Type B pancreatic cell (in vitro differentiated cells): ENCODE measurements around the gene DNAH17. TPM values are rescaled to one million over a fixed set of nuclear protein-coding genes. Genes with fewer than 3 reads are reported as not detected.

Experiments
- DNase-seq: peaks from one replicate; pipeline ENCODE4 v3.0.0; 2021; ENCODE audit warnings: mixed read lengths; ENCODE audit not compliant: unreplicated experiment; ENCODE audit errors: extremely low spot score
- H3K27ac Mint-ChIP-seq: 2 replicates; pipeline ENCODE4 v1.8.0; 2021; ENCODE audit warnings: mild to moderate bottlenecking, mixed read lengths
- H3K27me3 Mint-ChIP-seq: 2 replicates; pipeline ENCODE4 v1.8.0; 2021; ENCODE audit warnings: mixed read lengths
- H3K36me3 Mint-ChIP-seq: 2 replicates; pipeline ENCODE4 v1.8.0; 2021; ENCODE audit warnings: mixed read lengths
- H3K4me1 Mint-ChIP-seq: one replicate; pipeline ENCODE4 v1.8.0; 2021; ENCODE audit warnings: mixed read lengths; ENCODE audit not compliant: unreplicated experiment
- H3K4me3 Mint-ChIP-seq: 2 replicates; pipeline ENCODE4 v1.8.0; 2021; ENCODE audit warnings: mild to moderate bottlenecking, mixed read lengths
- H3K9me3 Mint-ChIP-seq: 2 replicates; pipeline ENCODE4 v1.8.0; 2021; ENCODE audit warnings: mixed read lengths
- total RNA-seq: library from RNA; stranded (reverse); gene quantifications from 2 replicates; pipeline ENCODE4 v1.2.1, GENCODE V29; 2021; ENCODE audit warnings: low replicate concordance
- TF ChIP-seq, protein P1 (sequence below): fragments of 200-600 bp; sonication (generic); conservative IDR thresholded peaks from 2 replicates; pipeline ENCODE4 v1.5.0; 2021; ENCODE audit warnings: antibody characterized with exemption, mild to moderate bottlenecking

DNAH17 gene
- total RNA-seq, 1 donor from 2014 or later, result 0.07 TPM

DNA sequence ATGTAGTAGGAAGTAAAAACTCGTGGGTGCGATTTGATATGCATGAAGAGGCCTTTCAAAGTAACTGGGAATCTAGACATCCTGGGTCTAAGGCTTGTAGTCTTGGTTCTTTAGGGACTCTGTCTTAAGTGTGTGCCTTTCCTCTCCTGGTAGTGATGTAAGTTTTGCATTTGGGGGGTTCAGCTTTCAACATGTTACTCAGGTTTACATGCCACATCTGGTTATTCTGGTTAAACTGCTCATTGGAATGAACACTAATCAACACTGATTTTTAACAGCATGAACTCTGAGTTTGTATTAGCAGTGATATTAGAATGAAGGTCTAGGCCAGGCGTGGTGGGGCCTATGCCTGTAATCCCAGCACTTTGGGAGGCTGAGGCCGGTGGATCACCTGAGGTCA is 183.6 kb downstream of the DNAH17 start:
- Mint-ChIP-seq H3K36me3 (peaks cover 12% of the 10 kb centered on the region), H3K4me1 (peaks cover 21% of the 10 kb centered on the region), H3K4me3 (peak overlapping the region; percentile 44), H3K27me3 (no peaks in the 10 kb centered on the region), H3K9me3 (no peaks in the 10 kb centered on the region), H3K27ac (peak overlapping the region; percentile 94)
- TF ChIP-seq, protein P1, sequence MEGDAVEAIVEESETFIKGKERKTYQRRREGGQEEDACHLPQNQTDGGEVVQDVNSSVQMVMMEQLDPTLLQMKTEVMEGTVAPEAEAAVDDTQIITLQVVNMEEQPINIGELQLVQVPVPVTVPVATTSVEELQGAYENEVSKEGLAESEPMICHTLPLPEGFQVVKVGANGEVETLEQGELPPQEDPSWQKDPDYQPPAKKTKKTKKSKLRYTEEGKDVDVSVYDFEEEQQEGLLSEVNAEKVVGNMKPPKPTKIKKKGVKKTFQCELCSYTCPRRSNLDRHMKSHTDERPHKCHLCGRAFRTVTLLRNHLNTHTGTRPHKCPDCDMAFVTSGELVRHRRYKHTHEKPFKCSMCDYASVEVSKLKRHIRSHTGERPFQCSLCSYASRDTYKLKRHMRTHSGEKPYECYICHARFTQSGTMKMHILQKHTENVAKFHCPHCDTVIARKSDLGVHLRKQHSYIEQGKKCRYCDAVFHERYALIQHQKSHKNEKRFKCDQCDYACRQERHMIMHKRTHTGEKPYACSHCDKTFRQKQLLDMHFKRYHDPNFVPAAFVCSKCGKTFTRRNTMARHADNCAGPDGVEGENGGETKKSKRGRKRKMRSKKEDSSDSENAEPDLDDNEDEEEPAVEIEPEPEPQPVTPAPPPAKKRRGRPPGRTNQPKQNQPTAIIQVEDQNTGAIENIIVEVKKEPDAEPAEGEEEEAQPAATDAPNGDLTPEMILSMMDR, result no peak
- DNase-seq, result no peak

DNA sequence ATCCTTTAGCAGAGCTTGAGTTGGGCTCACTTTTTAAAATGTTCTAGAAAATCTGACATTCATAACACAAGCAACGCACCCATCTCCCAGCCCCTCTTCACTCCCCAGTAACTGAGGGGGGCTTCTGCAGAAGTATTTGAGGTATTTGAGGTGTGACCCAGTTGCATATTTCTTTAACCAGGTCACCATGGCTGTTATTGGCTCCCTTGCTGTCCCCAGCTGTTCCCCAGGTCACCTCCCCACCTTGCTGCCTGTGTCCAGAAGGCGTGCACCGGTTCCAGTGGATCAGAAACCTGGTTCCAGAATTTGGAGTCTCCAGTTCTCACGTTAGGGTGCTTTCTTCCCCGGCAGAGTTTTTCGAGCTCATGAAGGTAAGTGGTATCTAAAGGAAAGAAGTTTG is 184.9 kb downstream of the DNAH17 start:
- Mint-ChIP-seq H3K4me1 (peaks cover 27% of the 10 kb centered on the region), H3K27ac (peak overlapping the region; percentile 91), H3K36me3 (peaks cover 14% of the 10 kb centered on the region), H3K27me3 (no peaks in the 10 kb centered on the region), H3K4me3 (no peak overlapping the region), H3K9me3 (no peaks in the 10 kb centered on the region)
- no peak for DNase-seq
- TF ChIP-seq, protein P1, result no peak

DNA sequence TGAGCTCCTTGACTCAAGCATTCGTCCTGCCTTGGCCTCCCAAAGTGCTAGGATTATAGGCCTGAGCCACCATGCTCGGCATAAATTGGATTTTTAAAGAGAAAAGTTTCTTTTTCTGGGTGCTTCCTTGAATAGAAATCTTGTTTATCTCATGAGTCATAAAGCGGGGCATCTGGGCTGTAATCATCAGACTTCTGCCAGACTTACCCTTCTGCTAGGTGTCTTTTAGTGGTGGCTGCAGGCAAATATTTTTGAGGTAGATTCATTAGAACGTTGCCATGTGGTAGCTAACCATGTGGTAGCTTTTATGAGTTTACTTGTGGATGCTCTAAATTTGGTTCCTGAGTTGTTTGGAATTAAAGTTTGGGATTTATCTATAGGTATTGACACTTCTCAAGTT is 185.4 kb downstream of the DNAH17 start:
- Mint-ChIP-seq H3K9me3 (no peaks in the 10 kb centered on the region), H3K27ac (peak overlapping the region; percentile 91)

DNA sequence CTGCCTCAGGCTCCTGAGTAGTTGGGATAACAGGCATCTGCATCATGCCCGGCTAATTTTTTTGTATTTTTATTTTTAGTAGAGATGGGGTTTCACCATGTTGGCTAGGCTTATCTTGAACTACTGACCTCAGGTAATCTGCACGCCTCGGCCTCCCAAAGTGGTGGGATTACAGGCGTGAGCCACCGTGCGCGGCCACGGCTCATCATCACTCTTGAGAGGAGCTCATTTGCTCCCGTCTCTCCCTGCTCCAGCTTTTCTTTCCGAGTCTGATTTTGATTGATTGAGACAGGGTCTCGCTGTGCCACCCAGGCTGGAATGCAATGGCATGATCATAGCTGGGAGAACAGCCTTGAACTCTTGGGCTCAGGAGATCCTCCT is 186.2 kb downstream of the DNAH17 start:
- no peaks in the 10 kb centered on the region for H3K27me3 Mint-ChIP-seq
- H3K27ac Mint-ChIP-seq, result peak overlapping the region; percentile 91
- no peaks in the 10 kb centered on the region for H3K9me3 Mint-ChIP-seq
- H3K4me3 Mint-ChIP-seq, result no peak overlapping the region
- H3K36me3 Mint-ChIP-seq, result peaks cover 14% of the 10 kb centered on the region
- DNase-seq, result no peak
- peaks cover 30% of the 10 kb centered on the region for H3K4me1 Mint-ChIP-seq
- TF ChIP-seq, protein P1, result no peak

More for the DNA sequence above, 185.4 kb downstream of the DNAH17 start:
- H3K4me1 Mint-ChIP-seq, result peaks cover 27% of the 10 kb centered on the region
- DNase-seq, result no peak
- TF ChIP-seq, protein P1, result no peak
- H3K27me3 Mint-ChIP-seq, result no peaks in the 10 kb centered on the region
- peak overlapping the region; percentile 20 for H3K4me3 Mint-ChIP-seq
- H3K36me3 Mint-ChIP-seq, result peaks cover 14% of the 10 kb centered on the region

DNA sequence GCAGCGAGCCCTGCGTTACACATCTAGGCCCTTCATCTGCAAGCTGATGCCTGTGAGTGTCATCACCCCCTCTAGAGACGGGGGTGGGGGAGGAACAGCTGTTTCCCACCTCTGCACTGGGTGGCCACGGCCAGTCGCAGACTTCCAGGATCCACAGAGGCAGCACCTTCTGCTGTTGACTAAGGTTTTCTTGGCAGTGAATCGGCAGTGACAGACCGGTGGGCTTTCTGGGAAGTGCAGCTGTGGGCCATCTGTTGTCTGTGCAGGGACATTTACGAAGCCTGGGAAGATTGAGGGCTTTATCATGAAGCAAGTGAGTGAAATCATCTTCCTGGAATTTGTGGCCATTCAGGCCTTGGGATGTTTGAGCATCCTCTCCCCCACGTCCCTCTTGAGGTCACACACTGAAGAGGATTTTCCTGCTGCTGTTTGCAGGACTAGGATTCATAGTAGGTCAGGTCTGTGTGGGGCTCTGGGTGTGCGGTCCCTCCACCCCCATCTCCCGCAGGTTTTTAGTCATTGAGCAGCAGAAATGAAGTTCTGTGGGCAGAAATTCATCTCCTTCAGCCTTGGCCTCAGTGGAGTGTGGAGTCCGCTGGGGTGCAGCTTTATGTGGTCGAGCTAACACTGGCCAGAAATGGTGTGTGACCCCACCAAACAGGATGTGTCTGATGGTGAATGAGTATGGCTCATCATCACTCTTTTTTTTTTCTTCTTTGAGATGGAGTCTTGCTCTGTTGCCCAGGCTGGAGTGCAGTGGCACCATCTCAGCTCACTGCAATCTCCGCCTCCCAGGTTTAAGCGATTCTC is 186.8 kb downstream of the DNAH17 start:
- Mint-ChIP-seq H3K4me3 (no peak overlapping the region), H3K9me3 (no peaks in the 10 kb centered on the region), H3K27me3 (no peaks in the 10 kb centered on the region), H3K4me1 (peaks cover 35% of the 10 kb centered on the region), H3K36me3 (peaks cover 14% of the 10 kb centered on the region), H3K27ac (peak overlapping the region; percentile 56)
- TF ChIP-seq, protein P1, result peak; percentile 43
- DNase-seq, result no peak
